GM21390 (cell line): ENCODE results near the gene NOX1.

Experiments
- ATAC-seq: cut with Tn5 transposase; IDR thresholded peaks from one replicate; pipeline ENCODE4 v1.9.1; 2021; ENCODE audit not compliant: unreplicated experiment

Gene NOX1

GRCh38 chrX:100874325-100874724 lies at the start of gene NOX1:
TSS of gene NOX1 (minus strand) at chrX:100874359. CDS start at chrX:100874139, 220 bp downstream.
- no peak for ATAC-seq

- no peak for ATAC-seq
These were observed 41.4 kb upstream of the NOX1 start for GRCh38 chrX:100915562-100915961.

GRCh38 chrX:100913111-100913510 lies 39.0 kb upstream of the NOX1 start:
- no peak for ATAC-seq

GRCh38 chrX:100911731-100912130 lies 37.6 kb upstream of the NOX1 start:
- no peak for ATAC-seq

- ATAC-seq = no peak
These were observed 31.5 kb upstream of the NOX1 start for GRCh38 chrX:100905620-100906019.

- ATAC-seq = no peak
These were observed 30.3 kb upstream of the NOX1 start for GRCh38 chrX:100904433-100904832.

- ATAC-seq = peak; percentile 63
These were observed 21.4 kb upstream of the NOX1 start for GRCh38 chrX:100895365-100896075.

GRCh38 chrX:100883654-100884053 lies 9.5 kb upstream of the NOX1 start:
- no peak for ATAC-seq

- no peak for ATAC-seq
These were observed 6.2 kb upstream of the NOX1 start for GRCh38 chrX:100880368-100880767.

- ATAC-seq = no peak
These were observed 2.3 kb downstream of the NOX1 start for GRCh38 chrX:100871594-100872560.

- ATAC-seq = no peak
These were observed 3.6 kb downstream of the NOX1 start for GRCh38 chrX:100870527-100870926.

GRCh38 chrX:100868273-100868672 lies 5.9 kb downstream of the NOX1 start:
- ATAC-seq = no peak

GRCh38 chrX:100864657-100865391 lies 9.3 kb downstream of the NOX1 start:
- ATAC-seq = no peak

GRCh38 chrX:100863326-100863864 lies 10.8 kb downstream of the NOX1 start:
- ATAC-seq = no peak

GRCh38 chrX:100852810-100853209 lies 21.3 kb downstream of the NOX1 start:
- no peak for ATAC-seq

- ATAC-seq = no peak
These were observed 23.8 kb downstream of the NOX1 start for GRCh38 chrX:100850317-100850716.

GRCh38 chrX:100831219-100831946 lies 42.8 kb downstream of the NOX1 start:
- no peak for ATAC-seq

GRCh38 chrX:100830547-100830946 lies 43.6 kb downstream of the NOX1 start:
- ATAC-seq = peak; percentile 42

- peak; percentile 47 for ATAC-seq
These were observed 44.0 kb downstream of the NOX1 start for GRCh38 chrX:100830143-100830542.

GRCh38 chrX:100829730-100830129 lies 44.4 kb downstream of the NOX1 start:
- ATAC-seq = peak; percentile 79
